ENCODE results near the gene BPIFB6.

The BPIFB6 gene

GRCh38 chr20:33016581-33017109 is 14.8 kb upstream of the BPIFB6 start:
- H3K4me3 ChIP-seq (ENCODE audit: control insufficient read depth, low read depth, low read length): no peak overlapping the region
- no peak for DNase-seq (ENCODE audit: low read depth)
- TF ChIP-seq CTCF (IDR thresholded peaks at IDR 0.05; ENCODE audit: control insufficient read depth, insufficient read depth, low read depth, low read length, missing control alignments): no peak

- no peak for DNase-seq (ENCODE audit: low read depth)
- TF ChIP-seq CTCF (IDR thresholded peaks at IDR 0.05; ENCODE audit: control insufficient read depth, insufficient read depth, low read depth, low read length, missing control alignments): no peak
- no peak overlapping the region for H3K4me3 ChIP-seq (ENCODE audit: control insufficient read depth, low read depth, low read length)
Observed at GRCh38 chr20:33017542-33017941, 13.9 kb upstream of the BPIFB6 start.

GRCh38 chr20:33018169-33018931 is 13.1 kb upstream of the BPIFB6 start:
- H3K4me3 ChIP-seq (ENCODE audit: control insufficient read depth, low read depth, low read length): no peak overlapping the region
- DNase-seq (ENCODE audit: low read depth): no peak
- no peak for TF ChIP-seq CTCF (IDR thresholded peaks at IDR 0.05; ENCODE audit: control insufficient read depth, insufficient read depth, low read depth, low read length, missing control alignments)

- no peak overlapping the region for H3K4me3 ChIP-seq (ENCODE audit: control insufficient read depth, low read depth, low read length)
- TF ChIP-seq CTCF (IDR thresholded peaks at IDR 0.05; ENCODE audit: control insufficient read depth, insufficient read depth, low read depth, low read length, missing control alignments): no peak
- DNase-seq (ENCODE audit: low read depth): no peak
Observed at GRCh38 chr20:33019465-33020277, 11.8 kb upstream of the BPIFB6 start.

- no peak for TF ChIP-seq CTCF (IDR thresholded peaks at IDR 0.05; ENCODE audit: control insufficient read depth, insufficient read depth, low read depth, low read length, missing control alignments)
- no peak overlapping the region for H3K4me3 ChIP-seq (ENCODE audit: control insufficient read depth, low read depth, low read length)
- DNase-seq (ENCODE audit: low read depth): no peak
Observed at GRCh38 chr20:33020278-33021161, 10.9 kb upstream of the BPIFB6 start.

- no peak for DNase-seq (ENCODE audit: low read depth)
- no peak overlapping the region for H3K4me3 ChIP-seq (ENCODE audit: control insufficient read depth, low read depth, low read length)
- TF ChIP-seq CTCF (IDR thresholded peaks at IDR 0.05; ENCODE audit: control insufficient read depth, insufficient read depth, low read depth, low read length, missing control alignments): no peak
Observed at GRCh38 chr20:33021879-33022278, 9.6 kb upstream of the BPIFB6 start.

All from AG09309 (cell line).